H1 (cell line): Measurements from ENCODE around the gene KLK6. TPM values are rescaled to one million over a fixed set of nuclear protein-coding genes. Genes with fewer than 3 reads are reported as not detected.

Experiments used
- KDM5A ChIP-seq: fragments of 200-600 bp; IDR thresholded peaks from 2 replicates; pipeline ENCODE4 v1.7.1; 2012; ENCODE audit warnings: mild to moderate bottlenecking, low read length, inconsistent platforms, mixed read lengths
- polyA plus RNA-seq, 7 experiments: library from polyadenylated mRNA; depleted of rRNA in 3 of 7; stranded (reverse) in 5 of 7; unstranded in 2 of 7; fragments of >200 nt in 5 of 7; fragments of 200-250 nt in 2 of 7; gene quantifications; 1 replicate in 5 of 7; 2 replicates in 1 of 7; 4 replicates in 1 of 7; pipeline versions ENCODE4 v1.2.1 to v1.2.3, GENCODE V29; 2011 to 2013; ENCODE audit warnings: missing spikeins in 2 of 7, mixed read lengths in 2 of 7
- total RNA-seq: library from RNA; stranded (reverse); fragmentation: NEBNext Ultra II Directional; extraction: Animal tissue kit (Norgen Biotek cat#: 25700); gene quantifications from 2 replicates; pipeline ENCODE4 v1.2.1, GENCODE V29; 2021
- TF ChIP-seq, protein P1 (sequence below): fragments of 300-600 bp; sonication (generic); IDR thresholded peaks from 2 replicates; pipeline ENCODE4 v1.7.1; 2012; ENCODE audit warnings: low read length, moderate library complexity, mild to moderate bottlenecking, inconsistent platforms; ENCODE audit not compliant: insufficient replicate concordance

Gene KLK6
- total and polyA plus RNA-seq, 2 of the 8 experiments (the other 6 are each of a cell fraction or from before 2014, with no cell fraction given): 0.69 to 3.2 TPM

DNA sequence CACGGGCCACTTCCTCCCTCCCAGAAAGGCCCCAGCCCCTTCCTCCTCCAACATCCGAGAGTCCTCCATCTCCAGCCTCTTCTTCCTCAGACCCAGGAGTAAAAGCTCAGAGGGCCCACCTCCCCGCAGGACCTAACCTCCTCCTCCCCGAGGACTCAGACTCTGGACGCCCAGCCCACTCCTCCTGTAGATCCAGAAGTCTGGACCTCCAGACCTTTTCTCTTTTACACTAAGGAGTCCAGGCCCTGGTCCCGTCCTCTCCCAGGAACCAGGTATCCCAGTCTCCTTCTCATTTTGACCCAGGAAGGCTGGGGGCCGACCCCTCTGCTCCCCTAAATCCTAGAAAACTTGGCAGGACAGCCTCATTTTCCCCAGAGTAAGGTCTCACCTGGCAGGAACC is 33.9 kb upstream of the KLK6 start (continued):
- TF ChIP-seq, protein P1, sequence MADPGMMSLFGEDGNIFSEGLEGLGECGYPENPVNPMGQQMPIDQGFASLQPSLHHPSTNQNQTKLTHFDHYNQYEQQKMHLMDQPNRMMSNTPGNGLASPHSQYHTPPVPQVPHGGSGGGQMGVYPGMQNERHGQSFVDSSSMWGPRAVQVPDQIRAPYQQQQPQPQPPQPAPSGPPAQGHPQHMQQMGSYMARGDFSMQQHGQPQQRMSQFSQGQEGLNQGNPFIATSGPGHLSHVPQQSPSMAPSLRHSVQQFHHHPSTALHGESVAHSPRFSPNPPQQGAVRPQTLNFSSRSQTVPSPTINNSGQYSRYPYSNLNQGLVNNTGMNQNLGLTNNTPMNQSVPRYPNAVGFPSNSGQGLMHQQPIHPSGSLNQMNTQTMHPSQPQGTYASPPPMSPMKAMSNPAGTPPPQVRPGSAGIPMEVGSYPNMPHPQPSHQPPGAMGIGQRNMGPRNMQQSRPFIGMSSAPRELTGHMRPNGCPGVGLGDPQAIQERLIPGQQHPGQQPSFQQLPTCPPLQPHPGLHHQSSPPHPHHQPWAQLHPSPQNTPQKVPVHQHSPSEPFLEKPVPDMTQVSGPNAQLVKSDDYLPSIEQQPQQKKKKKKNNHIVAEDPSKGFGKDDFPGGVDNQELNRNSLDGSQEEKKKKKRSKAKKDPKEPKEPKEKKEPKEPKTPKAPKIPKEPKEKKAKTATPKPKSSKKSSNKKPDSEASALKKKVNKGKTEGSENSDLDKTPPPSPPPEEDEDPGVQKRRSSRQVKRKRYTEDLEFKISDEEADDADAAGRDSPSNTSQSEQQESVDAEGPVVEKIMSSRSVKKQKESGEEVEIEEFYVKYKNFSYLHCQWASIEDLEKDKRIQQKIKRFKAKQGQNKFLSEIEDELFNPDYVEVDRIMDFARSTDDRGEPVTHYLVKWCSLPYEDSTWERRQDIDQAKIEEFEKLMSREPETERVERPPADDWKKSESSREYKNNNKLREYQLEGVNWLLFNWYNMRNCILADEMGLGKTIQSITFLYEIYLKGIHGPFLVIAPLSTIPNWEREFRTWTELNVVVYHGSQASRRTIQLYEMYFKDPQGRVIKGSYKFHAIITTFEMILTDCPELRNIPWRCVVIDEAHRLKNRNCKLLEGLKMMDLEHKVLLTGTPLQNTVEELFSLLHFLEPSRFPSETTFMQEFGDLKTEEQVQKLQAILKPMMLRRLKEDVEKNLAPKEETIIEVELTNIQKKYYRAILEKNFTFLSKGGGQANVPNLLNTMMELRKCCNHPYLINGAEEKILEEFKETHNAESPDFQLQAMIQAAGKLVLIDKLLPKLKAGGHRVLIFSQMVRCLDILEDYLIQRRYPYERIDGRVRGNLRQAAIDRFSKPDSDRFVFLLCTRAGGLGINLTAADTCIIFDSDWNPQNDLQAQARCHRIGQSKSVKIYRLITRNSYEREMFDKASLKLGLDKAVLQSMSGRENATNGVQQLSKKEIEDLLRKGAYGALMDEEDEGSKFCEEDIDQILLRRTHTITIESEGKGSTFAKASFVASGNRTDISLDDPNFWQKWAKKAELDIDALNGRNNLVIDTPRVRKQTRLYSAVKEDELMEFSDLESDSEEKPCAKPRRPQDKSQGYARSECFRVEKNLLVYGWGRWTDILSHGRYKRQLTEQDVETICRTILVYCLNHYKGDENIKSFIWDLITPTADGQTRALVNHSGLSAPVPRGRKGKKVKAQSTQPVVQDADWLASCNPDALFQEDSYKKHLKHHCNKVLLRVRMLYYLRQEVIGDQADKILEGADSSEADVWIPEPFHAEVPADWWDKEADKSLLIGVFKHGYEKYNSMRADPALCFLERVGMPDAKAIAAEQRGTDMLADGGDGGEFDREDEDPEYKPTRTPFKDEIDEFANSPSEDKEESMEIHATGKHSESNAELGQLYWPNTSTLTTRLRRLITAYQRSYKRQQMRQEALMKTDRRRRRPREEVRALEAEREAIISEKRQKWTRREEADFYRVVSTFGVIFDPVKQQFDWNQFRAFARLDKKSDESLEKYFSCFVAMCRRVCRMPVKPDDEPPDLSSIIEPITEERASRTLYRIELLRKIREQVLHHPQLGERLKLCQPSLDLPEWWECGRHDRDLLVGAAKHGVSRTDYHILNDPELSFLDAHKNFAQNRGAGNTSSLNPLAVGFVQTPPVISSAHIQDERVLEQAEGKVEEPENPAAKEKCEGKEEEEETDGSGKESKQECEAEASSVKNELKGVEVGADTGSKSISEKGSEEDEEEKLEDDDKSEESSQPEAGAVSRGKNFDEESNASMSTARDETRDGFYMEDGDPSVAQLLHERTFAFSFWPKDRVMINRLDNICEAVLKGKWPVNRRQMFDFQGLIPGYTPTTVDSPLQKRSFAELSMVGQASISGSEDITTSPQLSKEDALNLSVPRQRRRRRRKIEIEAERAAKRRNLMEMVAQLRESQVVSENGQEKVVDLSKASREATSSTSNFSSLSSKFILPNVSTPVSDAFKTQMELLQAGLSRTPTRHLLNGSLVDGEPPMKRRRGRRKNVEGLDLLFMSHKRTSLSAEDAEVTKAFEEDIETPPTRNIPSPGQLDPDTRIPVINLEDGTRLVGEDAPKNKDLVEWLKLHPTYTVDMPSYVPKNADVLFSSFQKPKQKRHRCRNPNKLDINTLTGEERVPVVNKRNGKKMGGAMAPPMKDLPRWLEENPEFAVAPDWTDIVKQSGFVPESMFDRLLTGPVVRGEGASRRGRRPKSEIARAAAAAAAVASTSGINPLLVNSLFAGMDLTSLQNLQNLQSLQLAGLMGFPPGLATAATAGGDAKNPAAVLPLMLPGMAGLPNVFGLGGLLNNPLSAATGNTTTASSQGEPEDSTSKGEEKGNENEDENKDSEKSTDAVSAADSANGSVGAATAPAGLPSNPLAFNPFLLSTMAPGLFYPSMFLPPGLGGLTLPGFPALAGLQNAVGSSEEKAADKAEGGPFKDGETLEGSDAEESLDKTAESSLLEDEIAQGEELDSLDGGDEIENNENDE: no peak
- no peak for TF ChIP-seq KDM5A
- TF ChIP-seq, all 59 proteins: peak for 0
